Measurements from ENCODE around the gene EMC8.

EMC8 gene

GRCh38 chr16:85844786-85845185, 45.4 kb upstream of the EMC8 start:
- no peak for DNase-seq (ENCODE audit: low read depth)
- no peak overlapping the region for H3K4me3 ChIP-seq (ENCODE audit: low read depth, low read length)
- TF ChIP-seq, protein P1, sequence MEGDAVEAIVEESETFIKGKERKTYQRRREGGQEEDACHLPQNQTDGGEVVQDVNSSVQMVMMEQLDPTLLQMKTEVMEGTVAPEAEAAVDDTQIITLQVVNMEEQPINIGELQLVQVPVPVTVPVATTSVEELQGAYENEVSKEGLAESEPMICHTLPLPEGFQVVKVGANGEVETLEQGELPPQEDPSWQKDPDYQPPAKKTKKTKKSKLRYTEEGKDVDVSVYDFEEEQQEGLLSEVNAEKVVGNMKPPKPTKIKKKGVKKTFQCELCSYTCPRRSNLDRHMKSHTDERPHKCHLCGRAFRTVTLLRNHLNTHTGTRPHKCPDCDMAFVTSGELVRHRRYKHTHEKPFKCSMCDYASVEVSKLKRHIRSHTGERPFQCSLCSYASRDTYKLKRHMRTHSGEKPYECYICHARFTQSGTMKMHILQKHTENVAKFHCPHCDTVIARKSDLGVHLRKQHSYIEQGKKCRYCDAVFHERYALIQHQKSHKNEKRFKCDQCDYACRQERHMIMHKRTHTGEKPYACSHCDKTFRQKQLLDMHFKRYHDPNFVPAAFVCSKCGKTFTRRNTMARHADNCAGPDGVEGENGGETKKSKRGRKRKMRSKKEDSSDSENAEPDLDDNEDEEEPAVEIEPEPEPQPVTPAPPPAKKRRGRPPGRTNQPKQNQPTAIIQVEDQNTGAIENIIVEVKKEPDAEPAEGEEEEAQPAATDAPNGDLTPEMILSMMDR (IDR thresholded peaks at IDR 0.05; ENCODE audit: control insufficient read depth, extremely low read depth, insufficient read depth) = no peak

GRCh38 chr16:85844169-85844481, 44.8 kb upstream of the EMC8 start:
- TF ChIP-seq, protein P1 (IDR thresholded peaks at IDR 0.05; ENCODE audit: control insufficient read depth, extremely low read depth, insufficient read depth) = no peak
- DNase-seq (ENCODE audit: low read depth) = no peak
- H3K4me3 ChIP-seq (ENCODE audit: low read depth, low read length) = no peak overlapping the region

GRCh38 chr16:85843471-85844168, 44.3 kb upstream of the EMC8 start:
- H3K4me3 ChIP-seq (ENCODE audit: low read depth, low read length) = no peak overlapping the region
- TF ChIP-seq, protein P1 (IDR thresholded peaks at IDR 0.05; ENCODE audit: control insufficient read depth, extremely low read depth, insufficient read depth) = no peak
- DNase-seq (ENCODE audit: low read depth) = no peak

GRCh38 chr16:85842848-85843247, 43.5 kb upstream of the EMC8 start:
- H3K4me3 ChIP-seq (ENCODE audit: low read depth, low read length) = no peak overlapping the region
- TF ChIP-seq, protein P1 (IDR thresholded peaks at IDR 0.05; ENCODE audit: control insufficient read depth, extremely low read depth, insufficient read depth) = no peak
- DNase-seq (ENCODE audit: low read depth) = no peak

DNA sequence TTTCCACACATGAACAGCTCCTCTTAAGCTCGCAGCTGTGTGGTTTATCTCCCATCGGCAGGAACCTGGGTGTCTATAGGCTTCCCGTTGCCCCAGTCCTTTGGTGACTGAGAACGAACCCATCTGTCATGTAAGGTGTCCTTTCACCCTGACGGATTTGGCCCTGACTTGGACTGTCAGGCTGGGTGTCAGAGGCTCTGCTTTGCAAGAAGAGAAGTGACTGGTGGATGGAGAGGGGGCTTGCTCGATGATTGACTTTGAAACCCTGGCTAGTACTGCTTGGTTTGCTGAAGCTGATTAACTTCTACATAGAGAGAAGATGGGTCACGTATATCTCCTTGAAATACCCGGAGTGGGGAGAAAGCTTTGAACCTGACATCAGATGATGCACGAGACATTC, 43.1 kb upstream of the EMC8 start:
- no peak for DNase-seq (ENCODE audit: low read depth)
- no peak overlapping the region for H3K4me3 ChIP-seq (ENCODE audit: low read depth, low read length)
- TF ChIP-seq, protein P1 (IDR thresholded peaks at IDR 0.05; ENCODE audit: control insufficient read depth, extremely low read depth, insufficient read depth) = no peak

GRCh38 chr16:85840801-85841200, 41.5 kb upstream of the EMC8 start:
- no peak overlapping the region for H3K4me3 ChIP-seq (ENCODE audit: low read depth, low read length)
- DNase-seq (ENCODE audit: low read depth) = no peak
- TF ChIP-seq, protein P1 (IDR thresholded peaks at IDR 0.05; ENCODE audit: control insufficient read depth, extremely low read depth, insufficient read depth) = no peak

DNA sequence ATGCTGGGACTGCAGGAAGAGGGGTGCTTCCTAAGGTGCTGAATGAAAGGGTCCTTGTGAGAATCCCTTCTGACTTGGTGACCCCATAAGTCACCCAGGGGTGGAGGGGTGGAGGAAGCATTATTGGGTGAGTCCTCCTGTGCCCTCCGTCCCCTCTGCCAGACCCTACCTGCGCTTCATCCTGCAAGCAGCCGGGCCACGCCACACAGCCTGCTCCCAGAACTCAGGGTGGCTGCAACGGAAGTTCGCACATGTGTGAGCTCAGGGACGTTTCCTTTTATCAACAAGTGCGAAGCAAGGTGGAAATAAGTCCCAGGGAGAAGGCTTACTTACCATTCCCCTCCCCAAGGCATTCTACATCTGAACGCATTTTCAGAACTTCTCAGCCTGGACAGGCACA, 41.1 kb upstream of the EMC8 start:
- H3K4me3 ChIP-seq (ENCODE audit: low read depth, low read length) = no peak overlapping the region
- no peak for DNase-seq (ENCODE audit: low read depth)
- TF ChIP-seq, protein P1 (IDR thresholded peaks at IDR 0.05; ENCODE audit: control insufficient read depth, extremely low read depth, insufficient read depth) = no peak

Measured in LNCaP clone FGC (cell line).